HG02798 (cell line): ENCODE results near the gene WDR86.

Experiments used
- ATAC-seq: cut with Tn5 transposase; IDR thresholded peaks from one replicate; pipeline ENCODE4 v1.9.1; 2021; ENCODE audit warnings: mild to moderate bottlenecking; ENCODE audit not compliant: unreplicated experiment, poor library complexity

The WDR86 gene

DNA sequence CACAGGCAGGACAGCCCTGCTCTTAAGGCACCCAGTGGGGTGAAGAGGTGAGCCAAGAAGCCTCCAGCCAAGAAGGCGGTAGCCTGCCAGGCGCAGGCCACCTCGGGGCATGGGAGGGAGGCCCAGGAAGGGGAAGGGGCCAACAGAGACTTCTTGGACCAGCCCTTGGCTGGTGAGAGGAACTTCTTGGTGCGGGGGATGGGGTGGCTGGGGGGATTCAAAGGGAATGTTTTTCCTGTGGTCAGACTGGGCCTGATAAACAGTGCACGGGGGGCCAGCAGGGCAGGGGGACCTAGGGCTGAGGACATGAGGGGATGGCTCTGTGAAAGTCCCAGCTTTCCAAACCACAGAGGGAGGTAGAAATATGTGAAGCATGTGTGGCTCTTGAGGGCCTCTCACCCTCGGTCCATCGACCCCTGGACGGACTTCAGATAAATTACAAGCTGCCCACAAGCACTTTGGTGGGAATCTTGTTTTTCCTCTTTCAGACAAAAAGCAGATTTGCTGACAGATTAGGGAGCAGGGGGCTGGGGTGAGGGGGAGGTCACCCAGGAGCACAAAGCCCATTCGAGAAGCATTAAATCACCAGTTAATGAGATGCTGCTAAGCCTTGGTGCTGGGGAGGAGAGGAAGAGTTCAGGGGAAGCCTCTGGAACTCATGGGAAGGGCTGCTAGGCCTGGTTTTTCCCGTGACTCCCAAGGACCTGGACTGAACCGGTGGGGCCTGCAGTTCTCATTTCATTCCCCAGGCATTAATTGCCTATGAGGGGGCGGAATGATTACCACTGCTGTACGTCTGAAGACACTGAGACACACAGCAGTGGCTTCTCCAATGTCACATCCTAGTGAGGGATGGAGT lies 18.8 kb upstream of the WDR86 start:
- no peak for ATAC-seq

GRCh38 chr7:151427705-151428377 lies 18.0 kb upstream of the WDR86 start:
- ATAC-seq = no peak

DNA sequence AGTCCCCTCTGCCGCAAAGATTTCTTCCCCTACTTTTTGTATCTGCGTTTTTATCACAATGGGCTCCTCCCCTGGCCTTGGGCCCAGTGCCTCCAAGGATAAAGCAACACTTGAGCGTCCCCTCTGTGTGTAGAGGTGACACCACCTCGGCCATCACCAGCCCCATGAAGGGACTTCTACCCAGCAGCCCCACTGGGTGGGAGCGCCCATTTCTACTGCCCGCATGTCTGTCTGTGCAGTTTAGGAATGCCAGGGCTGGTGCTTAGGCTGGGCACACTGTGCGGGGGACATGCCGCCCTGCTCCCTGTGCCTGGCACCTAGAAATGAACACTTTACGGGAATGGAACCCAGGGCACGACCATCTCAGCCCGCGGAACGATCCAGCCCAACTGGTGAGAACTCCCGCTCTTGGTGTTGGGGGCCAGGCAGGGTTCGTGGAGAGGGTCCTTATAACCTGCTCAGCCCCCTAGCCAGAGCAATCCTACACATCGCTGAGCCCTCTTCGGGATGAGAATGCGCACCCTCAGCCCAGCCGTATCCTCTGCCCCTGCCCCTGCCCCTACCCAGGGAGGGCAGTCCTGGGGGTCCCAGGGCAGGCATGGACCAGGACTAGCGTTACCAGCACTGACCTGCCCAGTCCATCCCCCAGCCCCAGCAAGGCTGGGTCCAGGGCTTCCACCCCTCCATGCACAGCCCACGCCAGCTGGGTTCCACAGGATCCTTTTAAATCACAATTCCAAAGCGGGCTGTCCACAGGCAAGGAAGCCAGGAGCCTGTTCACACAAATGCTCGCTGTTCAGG lies 17.3 kb upstream of the WDR86 start:
- ATAC-seq = no peak

DNA sequence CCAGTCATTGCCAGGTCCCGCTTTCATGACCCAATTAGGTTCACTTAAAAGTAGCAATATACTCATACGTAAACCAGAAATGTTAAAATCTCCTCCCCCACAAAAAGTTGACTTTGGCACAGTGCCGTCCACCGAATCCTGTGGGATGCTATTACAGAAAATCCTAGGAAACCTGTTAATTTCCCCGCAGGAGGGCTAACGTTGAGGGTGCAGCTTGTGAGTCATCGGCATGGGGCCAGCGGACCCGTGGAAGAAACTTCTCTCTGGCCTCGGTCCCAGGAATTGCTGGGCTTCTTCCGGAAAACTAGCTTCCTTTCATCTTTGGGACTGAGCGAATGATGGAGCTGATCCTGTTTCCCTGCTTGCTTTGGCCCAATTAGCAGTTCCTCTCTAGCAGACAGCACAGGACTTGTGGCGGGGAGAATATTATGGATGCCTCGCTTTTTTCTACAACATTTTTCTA lies 16.6 kb upstream of the WDR86 start:
- ATAC-seq = no peak

- no peak for ATAC-seq
These were observed 16.0 kb upstream of the WDR86 start for GRCh38 chr7:151425670-151426440.

GRCh38 chr7:151424799-151425198 lies 15.0 kb upstream of the WDR86 start:
- ATAC-seq = no peak

DNA sequence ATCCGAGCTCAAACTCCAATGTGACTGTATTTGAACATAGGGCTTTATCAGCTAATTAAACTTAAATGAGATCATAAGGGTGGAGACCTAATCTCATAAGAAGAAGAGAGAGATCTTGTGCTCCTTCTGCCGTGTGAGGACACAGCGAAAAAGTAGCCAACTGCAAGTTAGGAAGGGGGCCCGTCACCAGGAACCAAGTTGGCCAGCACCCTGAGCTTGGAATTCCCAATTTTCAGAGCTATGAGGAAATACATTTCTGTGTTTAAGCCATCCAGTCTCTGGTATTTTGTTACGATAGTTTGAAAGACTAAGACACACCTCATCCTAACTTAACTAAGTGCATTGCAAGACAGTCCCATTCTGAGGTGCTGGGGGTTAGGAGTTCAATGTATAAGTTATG lies 14.1 kb upstream of the WDR86 start:
- no peak for ATAC-seq

- ATAC-seq = no peak
These were observed 13.4 kb upstream of the WDR86 start for GRCh38 chr7:151423226-151423625.

DNA sequence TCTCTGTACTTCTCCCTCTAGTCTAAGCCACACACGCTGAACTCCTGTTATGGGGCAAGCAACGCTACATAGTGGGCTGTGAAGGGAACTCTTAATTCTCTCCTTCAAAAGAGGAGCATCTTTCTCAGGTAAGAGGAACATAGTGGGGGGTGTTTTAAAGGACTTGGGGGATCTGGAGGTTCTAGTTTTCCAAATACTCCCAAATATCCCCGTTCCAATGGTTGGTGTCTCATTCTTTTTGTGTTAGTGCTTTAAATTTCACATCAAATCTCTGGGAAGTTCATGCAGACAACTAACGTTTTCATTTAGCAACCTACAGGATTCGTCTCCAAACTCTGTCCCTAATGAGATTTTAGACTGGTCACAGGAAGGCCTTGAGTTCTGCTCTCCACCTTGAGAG lies 12.4 kb upstream of the WDR86 start:
- no peak for ATAC-seq

DNA sequence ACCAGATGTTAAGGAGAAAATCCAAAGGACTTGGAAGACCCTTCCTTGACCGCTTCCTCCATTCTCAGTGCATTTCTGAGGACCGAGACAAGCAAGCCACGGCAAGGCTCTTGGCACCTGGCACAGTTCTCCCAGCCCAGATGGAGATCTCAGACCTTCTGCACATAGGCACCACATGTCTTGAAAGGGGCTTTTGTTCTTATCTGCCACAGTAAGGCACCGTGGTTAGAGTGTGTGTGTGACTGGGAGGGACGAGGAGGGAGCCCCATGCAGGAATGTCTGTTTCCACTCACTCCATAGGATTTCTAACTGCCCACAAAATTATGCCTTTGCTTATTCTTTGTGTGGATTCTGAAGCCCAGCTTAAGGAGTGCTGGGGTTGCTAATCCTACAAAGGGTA lies 10.3 kb upstream of the WDR86 start:
- ATAC-seq = no peak

DNA sequence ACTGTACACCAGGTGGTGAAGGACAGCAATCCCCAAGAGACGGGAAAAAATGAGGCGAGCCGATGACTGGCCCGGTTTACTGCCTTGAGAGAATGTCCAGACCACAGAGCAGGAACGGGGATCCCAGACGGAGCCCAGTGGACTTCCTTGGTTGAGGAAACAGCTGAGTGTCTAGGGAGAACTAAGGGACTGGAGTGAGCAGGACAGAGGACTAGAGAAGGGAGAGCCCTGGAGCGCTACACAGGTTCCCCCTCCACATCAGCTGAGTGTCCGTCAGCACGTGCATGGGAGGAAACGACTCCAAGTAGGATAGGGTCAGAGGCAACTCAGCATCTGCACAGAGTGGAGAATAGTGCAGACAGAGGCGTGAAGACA lies 7.1 kb upstream of the WDR86 start:
- no peak for ATAC-seq

GRCh38 chr7:151416112-151416940 lies 6.5 kb upstream of the WDR86 start:
- no peak for ATAC-seq

DNA sequence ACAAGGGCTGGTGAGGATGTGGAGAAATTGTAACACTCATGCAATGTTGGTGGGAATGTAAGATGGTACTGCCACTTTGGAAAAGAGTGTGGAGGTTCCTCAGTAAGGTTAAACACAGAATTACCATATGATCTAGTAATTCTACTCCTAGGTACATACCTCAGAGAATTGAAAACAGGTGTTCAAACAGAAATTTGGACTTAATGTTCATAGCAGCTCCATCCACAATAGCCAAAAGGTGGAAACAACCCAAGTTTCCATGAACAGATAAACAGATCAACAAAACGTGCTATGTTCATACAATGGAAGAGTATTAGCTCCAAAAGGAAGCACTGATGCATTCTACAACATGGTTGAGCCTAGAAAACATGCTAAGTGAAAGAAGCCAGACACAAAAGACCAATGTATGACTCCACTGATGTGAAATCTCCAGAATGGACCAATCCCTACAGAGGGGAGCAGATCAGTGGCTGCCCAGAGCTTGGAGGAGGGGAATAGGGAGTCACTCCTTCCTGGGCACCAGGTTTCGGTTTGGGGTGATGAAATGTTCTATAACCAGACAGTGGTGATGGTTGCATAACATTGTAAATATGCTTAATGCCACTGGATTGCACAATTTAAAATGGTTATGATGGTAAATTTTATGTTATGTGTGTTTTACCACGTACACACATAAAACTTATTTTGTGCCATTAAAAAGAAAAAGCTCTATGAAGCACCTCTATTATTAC lies 5.7 kb upstream of the WDR86 start:
- no peak for ATAC-seq

GRCh38 chr7:151413241-151413640 lies 3.4 kb upstream of the WDR86 start:
- ATAC-seq = no peak

DNA sequence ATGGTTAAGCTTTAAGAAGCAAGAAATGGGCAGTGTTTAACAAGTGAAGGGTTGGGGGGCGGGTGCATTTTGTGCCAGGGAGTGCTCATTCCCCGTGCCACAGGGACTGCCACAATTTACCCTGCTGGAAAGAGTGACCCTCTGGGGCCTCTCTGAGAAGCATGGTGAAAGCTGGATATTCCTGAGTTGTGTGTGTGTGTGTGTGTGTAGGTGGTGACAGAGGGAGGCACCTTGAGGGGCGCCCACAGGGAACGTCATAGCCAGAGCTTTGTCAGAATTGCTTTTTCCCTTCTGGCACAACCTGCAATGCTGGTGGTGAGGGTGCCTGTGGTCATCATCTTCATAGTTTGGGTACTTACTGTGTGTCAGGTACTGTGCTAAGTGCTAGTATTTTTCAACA lies 2.5 kb upstream of the WDR86 start:
- ATAC-seq = no peak

DNA sequence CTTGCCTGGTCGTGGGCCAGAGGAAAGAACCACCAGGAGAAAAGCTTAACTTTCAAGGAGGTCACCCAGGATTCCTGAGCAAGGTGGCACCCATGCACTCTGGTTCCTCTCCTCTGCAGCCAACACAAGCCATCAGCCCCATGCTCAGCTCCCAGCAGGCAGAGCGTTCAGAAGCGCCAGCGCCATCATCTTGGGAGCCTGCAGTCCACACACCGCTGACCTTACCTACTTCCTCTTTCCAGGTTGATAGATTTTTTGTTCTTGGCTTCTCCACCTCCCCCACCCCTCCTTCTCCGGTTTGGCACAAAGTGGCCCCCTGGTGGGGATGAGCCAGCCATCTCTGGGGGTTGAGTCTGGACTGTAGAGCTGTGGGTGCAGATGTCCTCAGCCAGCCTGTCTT lies 1.7 kb upstream of the WDR86 start:
- ATAC-seq = no peak

- ATAC-seq = no peak
These were observed 860 bp upstream of the WDR86 start for GRCh38 chr7:151410405-151411390.
